Gastrocnemius medialis (tissue), 4 donors: ENCODE results near the gene TBC1D30.

Experiments
- CTCF ChIP-seq, 5 experiments: fragments of 450-650 bp in 3 of 5; fragments of 200-600 bp in 2 of 5; sonication (generic) in 2 of 5; IDR thresholded peaks in 4 of 5; conservative IDR thresholded peaks in 1 of 5; 1 replicate in 4 of 5; 2 replicates in 1 of 5; pipeline ENCODE4 v1.5.1; 2016 to 2019; ENCODE audit warnings: antibody characterized with exemption in 5 of 5, mild to moderate bottlenecking in 3 of 5, moderate library complexity in 3 of 5
- POLR2A ChIP-seq, 2 donors: fragments of 450-650 bp; IDR thresholded peaks; one replicate each; pipeline ENCODE4 v1.6.1; 2017; ENCODE audit warnings: antibody characterized with exemption in 2 of 2, mild to moderate bottlenecking in 2 of 2, moderate library complexity in 2 of 2

- no peak for TF ChIP-seq CTCF (IDR thresholded peaks at IDR 0.05 in 4 of 5, conservative IDR thresholded peaks at IDR 0.05 in 1 of 5)
- no peak for TF ChIP-seq POLR2A (IDR thresholded peaks at IDR 0.05)
Observed at GRCh38 chr12:64923536-64923935, 99.1 kb downstream of the TBC1D30 start.
